Hypothalamus (tissue), 51 donors: ENCODE results near the gene RHBDD2.

Experiments used
- DNase-seq, 51 donors: peaks; one replicate each; lab custom pipeline; 2025; lab: John Stamatoyannopoulos, UW

Gene RHBDD2

GRCh38 chr7:75916259-75916658 lies 37.4 kb downstream of the RHBDD2 start:
- no peak for DNase-seq

GRCh38 chr7:75916685-75917634 lies 38.1 kb downstream of the RHBDD2 start:
- no peak for DNase-seq

GRCh38 chr7:75920431-75921161 lies 41.8 kb downstream of the RHBDD2 start:
- no peak for DNase-seq

GRCh38 chr7:75921479-75921878 lies 42.6 kb downstream of the RHBDD2 start:
- no peak for DNase-seq

- no peak for DNase-seq
These were observed 44.3 kb downstream of the RHBDD2 start for GRCh38 chr7:75922966-75923603.

GRCh38 chr7:75924256-75924655 lies 45.4 kb downstream of the RHBDD2 start:
- no peak for DNase-seq

GRCh38 chr7:75924889-75925288 lies 46.1 kb downstream of the RHBDD2 start:
- DNase-seq: no peak

- peak in 1 of 51 donors; percentile 10 for DNase-seq
These were observed 47.0 kb downstream of the RHBDD2 start for GRCh38 chr7:75925717-75926435.

GRCh38 chr7:75928568-75928914 lies 49.7 kb downstream of the RHBDD2 start:
- no peak for DNase-seq

GRCh38 chr7:75931680-75932079 lies 52.8 kb downstream of the RHBDD2 start:
- no peak for DNase-seq

- DNase-seq: peak in 45 of 51 donors; percentile 10 to 81 (median 59)
These were observed 59.3 kb downstream of the RHBDD2 start for GRCh38 chr7:75937958-75938786.
